NCI-H1092 (cell line): ENCODE results near the gene LONRF2.

Source experiments
- DNase-seq: peaks from one replicate; lab custom pipeline; 2025; lab: John Stamatoyannopoulos, UW

Gene LONRF2

GRCh38 chr2:100301881-100302584 lies 20.3 kb downstream of the LONRF2 start:
- DNase-seq = no peak

- no peak for DNase-seq
These were observed 22.8 kb downstream of the LONRF2 start for GRCh38 chr2:100299548-100299947.

GRCh38 chr2:100297511-100297910 lies 24.8 kb downstream of the LONRF2 start:
- DNase-seq = no peak

- no peak for DNase-seq
These were observed 28.2 kb downstream of the LONRF2 start for GRCh38 chr2:100294162-100294497.

- no peak for DNase-seq
These were observed 28.8 kb downstream of the LONRF2 start for GRCh38 chr2:100293341-100294161.

GRCh38 chr2:100292022-100292580 lies 30.2 kb downstream of the LONRF2 start:
- DNase-seq = no peak

GRCh38 chr2:100291152-100291970 lies 30.9 kb downstream of the LONRF2 start:
- no peak for DNase-seq

- DNase-seq = no peak
These were observed 31.6 kb downstream of the LONRF2 start for GRCh38 chr2:100290718-100291151.

GRCh38 chr2:100289020-100289419 lies 33.3 kb downstream of the LONRF2 start:
- no peak for DNase-seq

- DNase-seq = no peak
These were observed 36.0 kb downstream of the LONRF2 start for GRCh38 chr2:100286318-100286717.

GRCh38 chr2:100285691-100286090 lies 36.6 kb downstream of the LONRF2 start:
- no peak for DNase-seq

- no peak for DNase-seq
These were observed 37.3 kb downstream of the LONRF2 start for GRCh38 chr2:100285011-100285410.

GRCh38 chr2:100283724-100284501 lies 38.4 kb downstream of the LONRF2 start:
- DNase-seq = no peak

- no peak for DNase-seq
These were observed 40.5 kb downstream of the LONRF2 start for GRCh38 chr2:100281521-100282438.

- DNase-seq = no peak
These were observed 42.4 kb downstream of the LONRF2 start for GRCh38 chr2:100279586-100280534.

GRCh38 chr2:100278986-100279385 lies 43.3 kb downstream of the LONRF2 start:
- DNase-seq = no peak

GRCh38 chr2:100278501-100278900 lies 43.8 kb downstream of the LONRF2 start:
- DNase-seq = no peak

GRCh38 chr2:100277540-100278207 lies 44.6 kb downstream of the LONRF2 start:
- no peak for DNase-seq

- DNase-seq = no peak
These were observed 45.6 kb downstream of the LONRF2 start for GRCh38 chr2:100276716-100277115.
